GM18526 (cell line): Measurements from ENCODE around the gene PTPRE.

Experiments used
- POLR2A ChIP-seq: IDR thresholded peaks from 3 replicates; pipeline ENCODE4 v1.6.1; 2011; ENCODE audit not compliant: insufficient read length; ENCODE audit errors: extremely low read depth

Gene PTPRE

DNA sequence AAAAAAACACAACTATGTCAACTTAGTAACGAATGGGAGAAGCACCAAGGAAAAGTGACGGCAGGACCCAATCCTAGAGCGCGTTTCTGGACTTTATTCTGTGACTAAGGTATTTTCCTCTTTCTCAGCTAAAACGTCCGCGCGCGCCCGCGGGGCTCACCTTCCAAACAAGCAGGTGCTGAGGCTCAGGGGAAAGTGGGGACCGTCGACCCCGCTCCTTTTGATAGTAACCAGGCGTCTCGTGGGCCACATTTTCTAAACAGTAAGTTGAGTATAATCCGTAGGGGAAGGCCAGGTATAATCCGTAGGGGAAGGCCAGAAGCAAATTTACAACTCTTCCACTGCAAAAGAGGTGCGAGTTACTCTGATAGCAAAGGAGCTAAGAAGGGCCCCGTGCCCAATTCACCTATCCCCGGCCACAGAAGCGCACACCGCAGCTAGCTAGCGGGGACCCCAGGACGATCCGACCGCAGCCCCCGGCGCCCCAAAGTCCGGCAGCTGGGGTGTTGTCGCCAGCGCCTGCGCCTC is 218.6 kb downstream of the PTPRE start:
- TF ChIP-seq POLR2A, result no peak

DNA sequence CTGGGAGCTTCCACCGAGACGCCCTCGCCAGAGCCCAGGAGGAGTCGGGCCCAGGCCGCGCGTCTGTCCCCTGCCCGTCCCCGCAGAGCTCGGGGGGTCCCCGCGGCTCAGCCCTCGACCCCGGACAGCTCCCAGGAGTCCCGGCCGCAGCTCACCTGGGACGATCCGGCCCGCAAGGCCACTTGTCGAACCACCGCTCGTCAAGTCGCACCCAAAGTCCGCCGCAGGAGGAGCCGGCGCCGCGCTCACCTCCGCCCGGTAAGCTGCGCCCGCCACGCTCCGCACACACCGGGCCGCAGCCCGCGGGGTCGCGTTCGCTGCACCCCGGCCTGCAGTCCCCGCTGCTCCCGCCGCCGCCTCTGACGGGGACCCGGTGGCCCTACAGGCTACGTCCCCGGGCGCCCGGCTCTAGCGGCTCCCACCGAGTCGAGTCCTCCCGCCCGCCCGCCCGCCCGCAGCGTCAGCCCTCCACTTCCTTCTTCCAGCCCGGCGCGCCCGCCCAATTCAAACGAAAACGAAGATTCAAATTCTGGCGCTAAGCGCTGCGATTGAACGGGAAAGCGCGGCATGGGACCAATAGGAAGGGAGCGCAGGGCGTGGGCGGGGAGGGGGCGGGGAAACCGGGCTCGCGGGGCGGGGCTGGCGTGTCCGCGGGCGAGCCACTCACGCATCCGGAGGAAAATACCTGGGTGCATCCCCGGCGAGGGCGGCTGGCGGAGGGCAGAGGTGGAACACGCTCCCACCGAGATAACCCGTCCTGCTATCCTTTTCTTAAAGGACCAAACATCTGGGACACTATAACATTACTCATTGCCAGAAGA is 219.3 kb downstream of the PTPRE start, which contains the start of gene MKI67:
Gene MKI67, minus strand, starts transcription at position 480 of the 821 bp plus-strand sequence. CDS start 756 bp downstream, outside the sequence.
- TF ChIP-seq POLR2A, result peak; percentile 68

DNA sequence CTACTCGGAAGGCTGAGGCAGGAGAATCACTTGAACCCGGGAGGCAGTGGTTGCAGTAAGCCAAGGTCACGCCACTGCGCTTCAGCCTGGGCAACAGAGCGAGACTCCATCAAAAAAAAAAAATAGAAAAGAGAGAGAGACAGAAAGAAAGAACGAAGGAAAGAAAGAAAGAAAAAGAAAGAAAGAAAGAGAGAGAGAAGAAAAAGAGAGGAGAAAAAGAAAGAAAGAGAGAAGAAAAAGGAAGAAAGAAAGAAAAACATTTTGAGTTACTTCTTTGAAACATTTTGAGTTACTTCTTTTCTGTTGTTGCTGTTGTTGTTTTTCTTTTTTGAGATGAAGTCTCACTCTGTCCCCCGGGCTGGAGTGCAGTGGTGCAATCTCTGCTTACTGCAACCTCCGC is 221.7 kb downstream of the PTPRE start:
- TF ChIP-seq POLR2A, result no peak

DNA sequence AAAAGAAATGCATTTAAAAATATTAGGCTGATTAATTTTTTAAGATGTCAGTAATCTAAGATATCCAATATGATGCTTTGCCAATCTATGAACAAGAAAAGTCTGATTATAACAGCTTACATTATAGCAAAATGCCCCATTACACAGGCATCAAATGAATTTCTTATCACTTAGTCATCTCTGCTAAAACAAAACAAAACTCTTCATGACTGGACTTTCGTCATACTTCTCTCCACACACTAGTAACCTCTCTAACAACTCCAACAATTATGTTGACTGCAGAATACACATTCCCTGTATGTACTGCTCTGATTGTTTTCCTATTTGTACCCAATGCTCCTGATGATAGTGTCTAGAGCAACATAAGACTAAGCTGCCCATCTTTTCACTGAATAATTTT is 223.1 kb downstream of the PTPRE start:
- TF ChIP-seq POLR2A, result no peak
